GM21717 (cell line): ENCODE measurements around the gene PXN.
"Not testable (repeated sequence)": the region's sequence is repeated elsewhere in the genome, so short reads cannot be mapped to it uniquely, and the experiment has no call there.

ENCODE experiments used
- ATAC-seq: cut with Tn5 transposase; IDR thresholded peaks from one replicate; pipeline ENCODE4 v1.9.1; 2021; ENCODE audit warnings: mild to moderate bottlenecking, moderate library complexity; ENCODE audit not compliant: unreplicated experiment

The PXN gene

GRCh38 chr12:120242275-120242799, 23.2 kb downstream of the PXN start:
- no peak for ATAC-seq

- ATAC-seq, result no peak
Observed at GRCh38 chr12:120241561-120242274, 23.8 kb downstream of the PXN start.

GRCh38 chr12:120240495-120240833, 25.1 kb downstream of the PXN start:
- no peak for ATAC-seq

GRCh38 chr12:120239776-120240494, 25.6 kb downstream of the PXN start:
- no peak for ATAC-seq

- no peak for ATAC-seq
Observed at GRCh38 chr12:120238839-120239445, 26.6 kb downstream of the PXN start.

GRCh38 chr12:120238217-120238616, 27.3 kb downstream of the PXN start:
- no peak for ATAC-seq

GRCh38 chr12:120237360-120238171, 28.0 kb downstream of the PXN start:
- ATAC-seq, result no peak

- ATAC-seq, result not testable (repeated sequence)
Observed at GRCh38 chr12:120236809-120237208, 28.7 kb downstream of the PXN start.

GRCh38 chr12:120235369-120236323, 29.9 kb downstream of the PXN start:
- no peak for ATAC-seq

- no peak for ATAC-seq
Observed at GRCh38 chr12:120234643-120235368, 30.7 kb downstream of the PXN start.

GRCh38 chr12:120231316-120232011, 34.1 kb downstream of the PXN start:
- ATAC-seq, result no peak

GRCh38 chr12:120230974-120231315, 34.6 kb downstream of the PXN start:
- no peak for ATAC-seq

- no peak for ATAC-seq
Observed at GRCh38 chr12:120230326-120230973, 35.1 kb downstream of the PXN start.

- ATAC-seq, result no peak
Observed at GRCh38 chr12:120229487-120230325, 35.8 kb downstream of the PXN start.

GRCh38 chr12:120229071-120229486, 36.5 kb downstream of the PXN start:
- ATAC-seq, result no peak

GRCh38 chr12:120228291-120229070, 37.0 kb downstream of the PXN start:
- ATAC-seq, result no peak

- ATAC-seq, result no peak
Observed at GRCh38 chr12:120228041-120228290, 37.6 kb downstream of the PXN start.
